NCI-H748 treated with DMSO at 0.1 percent for 48 hours (cell line): ENCODE results near the gene SP140L.
"Not testable (repeated sequence)": the region's sequence is repeated elsewhere in the genome, so short reads cannot be mapped to it uniquely, and the experiment has no call there.

Experiments
- DNase-seq: peaks from one replicate; lab custom pipeline; 2025; lab: John Stamatoyannopoulos, UW

Gene SP140L

DNA sequence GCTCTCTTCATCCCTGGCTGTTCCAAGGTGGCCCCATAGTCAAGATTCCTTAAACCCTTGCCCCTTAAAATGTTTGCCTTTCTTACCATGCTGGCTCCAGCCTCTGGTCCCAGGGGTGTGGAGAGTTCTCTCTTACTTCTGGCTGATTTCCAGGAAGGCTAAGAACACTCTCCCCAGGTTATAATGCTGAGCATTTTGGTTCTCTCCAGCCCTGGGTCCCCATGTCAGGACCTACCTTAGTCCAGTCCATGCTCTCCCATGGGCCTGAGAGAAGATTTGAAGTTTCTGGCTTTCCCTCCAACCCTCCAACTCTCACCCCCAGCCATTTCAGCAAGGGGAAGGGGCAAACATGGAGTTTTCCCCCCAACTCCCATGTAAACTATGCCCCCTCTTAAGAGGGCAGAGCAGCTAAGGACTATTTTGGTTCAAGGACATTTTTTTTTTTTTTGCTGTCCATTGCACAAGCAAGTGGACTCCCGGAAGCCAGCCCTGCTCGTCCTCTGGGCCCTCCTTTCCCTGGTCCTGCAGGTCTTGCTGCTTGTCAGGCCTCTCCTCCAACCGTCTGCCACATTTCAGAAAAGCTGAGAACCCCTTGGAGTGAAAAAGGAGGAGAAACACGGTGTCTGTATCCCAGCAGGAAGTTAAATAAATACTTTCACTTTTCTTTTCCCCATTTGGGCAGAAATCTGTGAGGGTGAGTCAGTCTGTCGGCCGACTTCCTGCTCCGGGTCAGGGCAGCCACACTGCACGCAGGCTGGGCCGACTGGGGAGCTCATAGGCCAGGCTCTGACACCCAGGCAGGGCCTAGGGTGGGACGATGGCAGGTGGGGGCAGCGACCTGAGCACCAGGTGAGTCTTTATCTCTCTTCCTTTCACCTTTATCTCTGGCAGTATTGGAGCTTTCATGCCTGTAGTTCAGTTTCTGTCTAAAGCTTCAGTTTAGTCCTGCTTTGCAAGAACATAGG is at the start of gene SP140L:
Gene SP140L, plus strand, starts transcription at position 741 of the 965 bp plus-strand sequence. Its CDS starts 77 bp downstream, at position 818.
- no peak for DNase-seq

DNA sequence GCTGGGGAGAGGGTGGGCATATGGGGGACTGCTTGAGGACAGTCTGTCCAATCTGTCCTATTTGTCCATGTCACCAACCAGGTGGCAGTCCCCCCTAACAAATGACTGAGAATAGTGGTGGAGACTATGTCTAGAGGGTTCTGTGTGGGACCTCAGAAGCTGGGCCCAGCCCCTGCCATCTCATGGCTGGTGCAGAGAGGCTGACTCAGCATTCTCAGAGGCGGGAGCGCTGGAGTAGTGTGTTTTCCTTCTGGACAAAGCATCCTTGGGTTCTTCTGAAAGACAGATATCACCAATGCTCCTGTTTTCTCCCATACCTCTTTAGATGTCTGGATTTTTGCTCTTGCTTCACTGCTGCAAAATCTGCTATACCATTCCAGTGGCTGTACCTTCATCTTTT is 44.1 kb upstream of the SP140L start:
- DNase-seq, result no peak

DNA sequence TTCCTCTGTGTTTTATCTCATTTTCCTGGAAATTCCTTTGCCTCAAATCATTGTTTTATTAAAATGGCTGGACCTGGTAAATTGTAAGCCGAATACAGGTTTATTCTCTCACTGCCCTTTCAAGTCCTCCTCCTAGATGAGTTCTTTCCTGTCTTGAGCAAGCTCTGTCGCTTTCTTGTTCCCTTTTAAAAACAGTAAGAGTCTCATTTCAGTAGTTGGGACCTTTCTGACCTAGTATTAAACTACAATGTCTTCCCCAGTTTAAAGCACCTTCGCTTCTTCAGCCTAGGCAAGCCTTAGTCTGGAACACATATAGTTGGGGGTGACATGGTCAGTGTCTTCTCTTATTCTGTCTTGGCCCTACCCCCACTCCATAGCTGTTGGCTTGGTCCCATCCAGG is 40.9 kb upstream of the SP140L start:
- DNase-seq, result no peak

DNA sequence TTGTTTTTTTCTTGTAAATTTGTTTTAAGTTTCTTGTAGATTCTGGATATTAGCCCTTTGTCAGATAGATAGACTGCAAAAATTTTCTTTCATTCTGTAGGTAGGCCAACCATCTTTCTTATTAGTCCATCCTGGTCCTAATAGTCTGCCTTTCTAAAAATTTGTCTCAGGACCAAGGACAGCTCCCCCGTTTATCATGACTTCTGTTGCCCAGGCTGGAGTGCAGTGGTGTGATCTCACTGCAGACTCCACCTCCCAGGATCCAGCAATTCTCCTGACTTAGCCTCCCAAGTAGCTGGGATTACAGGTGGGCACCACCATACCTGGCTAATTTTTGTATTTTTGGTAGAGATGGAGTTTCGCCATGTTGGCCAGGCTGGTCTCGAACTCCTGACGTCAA is 37.7 kb upstream of the SP140L start:
- DNase-seq, result not testable (repeated sequence)

DNA sequence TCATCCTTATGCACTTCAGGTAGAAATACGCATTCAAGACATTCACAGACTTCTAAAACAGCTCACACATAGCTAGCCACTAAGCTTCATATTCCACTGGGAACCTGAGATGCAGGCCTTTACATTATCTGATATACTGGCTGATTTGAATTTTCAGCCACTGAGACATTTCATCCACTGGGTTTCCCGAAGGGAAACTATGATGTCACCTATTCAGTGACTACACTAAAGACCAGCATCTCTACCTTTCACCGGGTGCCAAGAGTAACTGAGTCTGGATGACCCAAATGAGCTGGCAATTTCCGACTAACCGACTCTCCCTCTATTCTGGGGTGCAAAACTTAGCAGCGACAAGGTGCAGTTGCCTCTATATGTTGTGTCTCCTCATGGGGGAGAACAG is 31.8 kb upstream of the SP140L start:
- DNase-seq, result no peak

DNA sequence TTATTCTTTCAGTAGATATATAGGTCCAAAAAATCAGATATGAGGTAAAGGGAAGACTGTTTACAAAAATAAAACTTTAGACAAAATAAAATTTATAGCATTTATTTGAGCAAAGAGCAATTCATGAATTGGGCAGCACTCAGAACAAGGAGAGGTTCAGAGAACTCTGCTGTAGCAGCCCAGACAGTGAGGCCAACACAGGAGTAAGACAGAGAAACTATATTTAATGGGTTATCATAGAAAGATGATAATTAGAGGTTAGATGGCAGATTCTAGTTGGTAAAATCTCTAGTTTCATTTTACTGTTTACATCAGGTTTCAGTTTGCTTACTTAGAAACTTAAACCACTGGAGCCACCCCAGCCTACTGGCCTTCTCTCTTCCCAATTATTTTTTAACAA is 30.1 kb upstream of the SP140L start:
- no peak for DNase-seq

DNA sequence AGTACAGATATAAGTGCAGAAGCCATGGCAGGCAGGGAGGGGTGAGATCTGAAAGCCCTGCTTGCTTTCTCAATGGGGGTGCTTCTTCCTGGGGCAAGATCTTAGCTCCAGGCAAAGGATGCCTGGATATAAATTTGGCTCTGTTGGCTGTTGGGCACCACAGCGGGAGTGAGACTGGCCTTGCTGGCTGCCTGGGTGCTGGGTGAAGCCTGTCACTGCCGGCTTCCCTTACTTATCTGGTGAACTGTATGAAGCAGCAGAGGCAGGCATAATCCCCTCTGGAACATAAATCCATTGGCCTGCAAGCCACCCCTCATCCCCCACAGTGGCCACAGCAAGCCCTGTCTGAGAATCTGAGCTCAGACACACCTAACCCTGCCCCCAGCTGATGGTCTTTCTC is 27.4 kb upstream of the SP140L start:
- no peak for DNase-seq

DNA sequence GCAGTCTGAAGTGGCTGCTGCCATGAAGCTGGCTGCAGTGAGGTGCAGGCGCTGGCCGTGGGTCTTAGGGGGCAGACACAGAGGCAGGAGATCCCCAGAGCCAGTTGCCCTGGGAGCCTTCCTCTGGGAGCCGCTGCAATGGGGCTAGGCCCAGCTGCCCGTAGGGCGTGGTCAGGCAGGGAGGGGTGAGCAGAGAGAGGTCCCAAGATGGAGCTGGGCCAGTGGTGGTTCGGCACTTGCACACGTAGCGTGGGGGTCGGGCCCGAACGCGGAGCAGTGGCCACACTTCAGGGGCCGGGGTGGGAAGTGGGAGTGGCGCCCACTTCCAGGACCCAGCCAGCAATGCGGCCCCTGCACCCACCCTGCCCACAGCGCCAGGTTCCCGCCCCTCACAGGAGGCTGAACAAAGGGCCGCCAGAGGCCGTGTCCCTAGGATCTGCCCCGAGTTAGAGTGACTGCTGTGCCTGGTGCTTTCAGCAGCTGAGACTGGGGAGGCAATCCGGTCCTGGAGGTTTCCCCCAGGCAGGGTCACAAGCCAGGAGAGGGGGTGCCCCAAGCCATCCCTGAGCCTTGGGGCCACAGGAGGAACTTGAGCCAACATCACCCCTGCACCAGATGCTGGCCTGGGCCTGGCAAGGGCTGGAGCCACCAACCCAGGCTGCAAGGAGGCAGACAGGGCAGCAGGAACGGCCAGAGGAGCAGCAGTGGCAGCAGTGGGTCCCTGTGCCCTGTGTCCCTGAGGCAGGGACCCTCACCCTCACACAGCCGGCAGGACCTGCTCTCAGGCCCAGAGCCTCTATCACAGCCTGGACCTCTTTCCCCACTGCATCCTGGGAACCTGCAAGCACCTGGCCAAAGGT is 21.3 kb upstream of the SP140L start:
- DNase-seq, result no peak

DNA sequence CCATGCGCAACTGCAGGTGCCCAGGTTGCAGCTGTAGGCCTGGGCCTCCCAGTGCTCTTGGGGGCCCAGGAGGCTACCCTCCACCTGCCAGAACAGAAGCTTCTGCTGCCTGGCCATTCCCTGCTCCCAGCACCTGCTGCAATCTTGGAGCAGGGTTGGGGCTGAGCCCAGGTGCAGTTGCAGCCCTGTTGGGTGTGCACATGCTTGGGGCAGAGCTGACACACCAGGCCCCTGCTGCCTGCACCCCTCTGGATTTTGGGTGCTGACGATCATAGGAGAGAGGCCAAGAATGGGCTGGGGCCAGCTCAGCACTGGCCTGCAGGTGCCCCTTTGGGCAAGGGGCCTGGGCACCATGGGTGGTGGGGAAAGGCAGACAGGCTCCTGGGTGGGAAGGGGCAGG is 20.5 kb upstream of the SP140L start:
- DNase-seq, result no peak

DNA sequence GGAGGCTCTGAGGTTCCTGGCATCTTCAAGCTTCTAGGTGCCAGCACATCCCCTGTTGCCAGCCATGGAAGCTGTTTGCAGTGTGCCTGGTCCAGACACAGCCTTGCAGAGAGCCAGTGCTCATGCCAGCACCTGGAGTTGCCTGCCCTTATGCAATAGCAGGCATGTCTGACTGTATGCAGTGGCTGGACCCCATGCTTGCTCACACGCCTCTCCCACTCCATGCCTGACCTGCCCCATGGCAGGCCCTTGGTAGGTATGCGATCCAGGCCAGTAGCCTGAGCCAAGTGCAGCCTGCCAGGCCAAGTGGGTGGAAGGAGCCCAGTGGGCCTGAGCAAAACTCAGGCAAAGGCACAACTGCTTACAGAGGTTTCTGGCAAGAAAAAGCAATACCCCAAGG is 19.5 kb upstream of the SP140L start:
- no peak for DNase-seq

DNA sequence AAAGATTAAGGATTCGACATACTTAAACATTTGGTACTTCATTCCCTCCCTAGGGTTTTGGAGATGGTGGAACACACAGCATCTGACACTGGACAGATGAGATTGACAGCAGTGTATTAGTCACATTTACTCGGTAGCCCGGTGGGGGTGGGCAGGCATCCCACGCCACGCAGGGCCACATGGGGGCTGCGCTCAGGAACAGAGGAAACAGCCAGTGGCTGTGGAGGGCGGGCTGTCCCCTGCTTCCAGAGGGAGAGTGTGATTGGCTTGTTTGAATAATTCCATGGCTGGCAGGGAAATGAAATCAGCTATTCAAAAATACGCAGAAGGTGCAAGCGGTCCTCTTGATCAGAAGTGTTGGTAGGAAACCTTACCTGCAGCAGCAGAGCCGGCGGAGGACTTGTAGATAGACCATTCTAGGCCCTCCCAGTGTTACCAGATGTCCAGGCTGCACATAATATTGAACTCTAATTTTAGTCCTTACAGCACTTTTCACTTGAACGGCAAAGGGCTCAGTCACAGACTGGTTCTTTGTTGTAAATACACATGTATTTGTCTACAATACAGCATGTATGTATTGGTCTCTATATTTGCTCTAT is 18.5 kb upstream of the SP140L start:
- DNase-seq, result no peak

DNA sequence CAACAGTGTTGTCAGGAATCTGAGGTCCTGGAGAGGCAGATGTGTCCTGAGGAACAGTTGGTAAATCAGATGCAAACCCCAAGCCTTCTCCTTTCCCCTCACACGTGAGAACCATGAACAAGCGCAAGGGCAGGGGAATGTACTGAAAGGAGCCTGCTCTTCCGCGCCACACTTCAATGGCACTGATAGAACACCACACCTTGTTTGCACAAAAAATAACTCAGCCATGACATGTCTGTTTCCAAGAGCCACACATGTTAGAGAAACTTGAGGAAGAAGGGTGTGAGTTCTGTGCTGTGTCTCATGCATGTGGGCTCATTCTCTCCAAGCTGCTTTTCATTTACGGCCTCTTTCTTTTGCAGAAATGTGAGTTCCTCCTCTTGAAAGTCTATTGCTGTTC is 16.2 kb upstream of the SP140L start:
- DNase-seq, result not testable (repeated sequence)

DNA sequence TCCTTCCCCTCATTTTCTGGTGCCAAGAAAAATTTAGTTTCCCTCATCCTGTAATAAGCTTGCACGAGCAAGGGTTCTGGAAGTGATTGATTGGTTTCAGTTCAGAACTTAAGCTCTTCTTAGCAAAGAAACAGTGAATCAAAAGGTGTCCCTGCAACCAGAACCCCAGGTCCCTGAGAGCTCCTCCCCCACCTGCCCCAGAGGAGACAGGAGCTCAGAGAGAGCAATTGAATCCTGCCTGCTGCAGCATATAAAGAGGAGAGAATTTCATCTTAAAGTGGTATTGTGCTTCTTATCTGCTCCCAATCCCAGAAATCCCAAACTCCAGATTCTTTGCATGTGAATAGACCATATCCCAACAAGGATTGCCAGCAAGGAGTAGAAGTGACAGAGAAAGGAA is 15.4 kb upstream of the SP140L start:
- not testable (repeated sequence) for DNase-seq

DNA sequence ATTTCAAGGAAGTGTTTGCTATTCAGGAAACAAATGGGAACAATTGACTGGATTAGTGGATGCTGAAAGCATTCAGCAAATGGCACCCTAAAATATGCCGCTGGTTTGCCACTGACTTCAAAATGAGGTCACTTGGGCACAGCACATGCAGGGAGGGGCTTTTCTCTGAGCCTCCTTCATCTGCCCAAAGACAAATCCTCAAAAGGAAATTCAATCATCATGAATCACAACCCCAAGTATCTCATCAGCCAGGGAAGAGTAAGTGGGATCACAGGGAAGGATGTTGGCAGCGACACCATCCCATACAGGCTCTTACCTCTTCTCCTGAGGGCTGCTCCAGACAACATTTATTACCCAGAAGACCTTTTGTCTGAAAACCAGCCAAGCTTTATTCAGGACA is 14.4 kb upstream of the SP140L start:
- DNase-seq, result no peak

DNA sequence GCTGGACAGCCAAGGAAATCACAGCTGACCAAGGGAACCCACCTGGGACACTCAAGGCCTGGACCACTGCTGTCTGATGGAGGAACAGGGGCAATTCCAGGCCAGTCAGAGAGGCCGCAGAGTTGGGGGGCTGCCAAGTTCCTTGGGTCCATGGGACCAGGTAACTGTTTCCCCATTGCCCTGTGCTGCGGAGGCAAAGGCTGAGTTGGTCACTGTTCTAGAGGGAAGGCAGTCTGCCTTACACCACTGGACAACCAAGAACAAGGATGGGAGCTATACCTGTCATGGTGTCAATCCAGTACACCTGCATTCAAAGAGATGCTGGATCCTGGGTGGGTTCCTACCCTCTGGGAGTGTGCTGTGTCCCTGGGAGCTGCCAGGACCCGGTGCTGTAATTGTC is 9.6 kb upstream of the SP140L start:
- no peak for DNase-seq

DNA sequence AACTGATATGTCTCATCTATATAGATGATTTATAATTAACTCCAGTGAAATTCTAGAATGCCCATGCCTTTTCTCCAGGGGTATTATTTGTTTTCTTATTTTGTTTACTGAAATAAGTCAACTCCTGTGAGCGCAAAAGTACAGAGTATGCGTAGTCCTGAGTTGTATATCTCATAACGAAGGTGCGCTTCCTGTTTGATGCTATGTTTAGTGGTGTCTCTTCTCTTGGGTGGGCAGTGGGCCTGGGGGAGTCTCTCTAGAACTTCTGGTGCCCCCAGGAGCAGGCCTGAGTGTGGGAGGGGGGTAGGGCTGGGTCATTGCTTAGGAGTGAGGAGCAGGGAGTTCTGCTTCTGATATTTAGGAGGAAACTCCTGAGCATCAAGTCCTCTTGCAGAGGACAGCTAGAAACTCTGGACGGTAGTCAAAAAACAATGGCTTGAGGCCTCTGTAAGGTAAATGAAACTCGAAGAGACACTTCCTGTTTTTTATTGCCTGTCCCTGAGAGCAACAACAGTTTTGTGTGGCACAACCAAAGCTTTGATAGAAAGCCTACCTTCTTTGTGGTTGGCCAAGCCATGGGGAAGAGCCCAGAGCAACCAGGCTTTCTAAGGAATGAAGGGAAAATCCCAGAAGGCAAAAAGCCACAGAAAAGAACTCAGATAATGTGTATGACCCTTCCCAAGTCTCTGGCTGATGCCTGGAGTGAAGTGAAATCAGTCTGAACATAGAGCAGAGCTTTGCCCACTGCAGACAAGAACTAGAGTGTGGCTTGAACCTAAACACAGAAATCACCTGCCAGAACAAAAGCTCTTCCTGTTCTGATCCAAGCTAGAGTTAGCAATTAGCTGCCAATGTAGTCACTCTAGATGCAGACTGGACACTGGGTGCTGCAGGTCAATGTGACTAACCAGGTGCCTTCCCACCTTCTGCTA is 8.5 kb upstream of the SP140L start:
- DNase-seq, result no peak

DNA sequence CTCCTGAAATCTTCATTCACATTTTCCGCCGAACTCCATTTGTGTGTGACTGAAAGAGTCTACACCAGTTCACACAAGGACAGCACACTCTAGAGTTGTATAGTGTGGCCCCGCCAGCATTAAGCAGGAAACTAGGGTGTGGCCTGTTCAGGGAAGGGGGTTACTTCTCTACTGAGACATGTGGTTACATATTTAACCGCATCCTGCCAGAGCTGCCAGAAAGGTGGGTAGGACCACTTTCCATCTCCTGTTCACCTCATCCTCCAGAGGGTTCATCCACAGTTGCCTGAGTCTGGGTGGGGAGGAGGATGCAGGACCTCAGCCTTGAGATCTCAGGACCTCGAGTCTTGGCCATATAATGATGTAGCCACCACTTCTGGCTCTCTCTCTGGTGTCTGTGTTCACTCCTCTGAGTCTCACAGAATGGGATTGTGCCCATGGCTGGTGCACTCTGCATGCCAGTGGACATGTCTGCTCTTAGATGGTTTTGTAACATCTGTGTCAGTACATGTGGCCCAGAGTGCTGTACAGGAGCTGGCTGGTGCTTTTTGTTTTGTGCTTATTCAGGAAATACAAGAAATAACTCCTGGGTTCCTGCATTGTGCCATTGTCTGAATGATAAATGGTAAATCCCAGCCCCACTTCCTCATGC is 7.7 kb upstream of the SP140L start:
- DNase-seq, result no peak

DNA sequence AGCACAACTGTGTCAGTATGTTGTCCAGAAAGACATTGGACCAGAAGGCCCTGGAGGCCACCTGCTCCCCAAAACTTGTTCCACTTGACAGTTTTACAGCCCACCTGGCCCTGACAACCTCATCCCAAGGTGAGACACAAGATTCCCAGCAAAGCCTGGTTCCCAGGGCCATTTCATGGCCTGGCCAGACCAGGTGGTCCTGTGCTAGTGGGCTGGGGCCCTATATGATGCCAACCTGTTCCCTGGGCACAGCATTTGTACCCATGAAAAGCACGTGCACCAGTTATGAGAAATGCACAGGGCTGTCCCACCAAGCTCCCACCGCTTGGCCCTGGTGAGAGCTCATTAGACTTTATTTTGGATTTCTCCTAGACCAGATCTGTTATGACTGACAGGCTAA is 6.0 kb upstream of the SP140L start:
- no peak for DNase-seq

DNA sequence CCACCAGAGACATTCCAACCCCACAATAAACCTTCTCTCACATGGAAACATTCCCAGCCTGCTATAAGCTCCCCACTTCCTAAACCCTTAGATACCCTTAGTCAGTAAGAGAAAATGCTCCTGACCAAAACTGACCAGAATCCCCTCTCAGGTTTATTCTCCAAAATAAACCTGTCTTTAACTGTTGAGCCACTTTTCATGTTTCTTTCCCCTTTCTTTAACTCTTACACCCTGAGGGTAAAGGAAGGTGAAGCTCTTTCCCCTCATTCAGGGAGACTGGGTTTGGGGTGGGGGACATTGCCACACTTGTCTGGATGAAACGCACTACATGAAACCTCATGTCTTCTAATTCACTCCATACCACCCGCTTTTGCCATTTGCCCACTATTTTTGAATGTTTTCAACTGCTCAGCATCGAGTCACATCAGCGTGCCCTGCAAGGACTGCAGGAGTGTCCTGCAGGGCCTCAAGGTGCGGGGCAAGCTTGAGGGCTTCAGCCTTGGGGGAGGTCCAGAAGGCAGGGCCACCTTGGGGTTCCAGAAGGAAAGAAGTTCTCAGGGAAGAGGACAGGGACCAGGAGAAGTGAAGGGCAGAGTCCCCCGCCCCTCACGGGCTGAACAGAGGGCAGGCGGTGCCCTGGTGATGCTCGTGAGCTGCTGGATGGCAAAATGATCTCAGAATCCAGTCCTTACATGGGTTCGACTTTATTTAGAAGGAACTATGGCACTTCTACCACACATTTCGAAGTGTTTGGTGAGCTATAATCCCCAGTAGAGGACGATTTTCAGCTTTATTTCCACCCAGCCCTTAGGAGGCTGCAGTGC is 4.2 kb upstream of the SP140L start:
- no peak for DNase-seq
